Fibroblast of lung (primary cell): ENCODE data around the gene SUCO.

Experiments
- EZH2 ChIP-seq: IDR thresholded peaks from 2 replicates; pipeline ENCODE4 v1.5.1; 2012; ENCODE audit warnings: low read length, control low read depth, mild to moderate bottlenecking; ENCODE audit errors: missing control alignments
- TF ChIP-seq, protein P1 (sequence below), 2 donors: IDR thresholded peaks in 1 of 2; conservative IDR thresholded peaks in 1 of 2; 1 replicate in 1 of 2; 2 replicates in 1 of 2; pipeline ENCODE4 v1.5.1; 2011 to 2012; ENCODE audit warnings: low read length in 2 of 2, control low read depth in 1 of 2, inconsistent platforms in 1 of 2, low read depth in 1 of 2, mild to moderate bottlenecking in 1 of 2

DNA sequence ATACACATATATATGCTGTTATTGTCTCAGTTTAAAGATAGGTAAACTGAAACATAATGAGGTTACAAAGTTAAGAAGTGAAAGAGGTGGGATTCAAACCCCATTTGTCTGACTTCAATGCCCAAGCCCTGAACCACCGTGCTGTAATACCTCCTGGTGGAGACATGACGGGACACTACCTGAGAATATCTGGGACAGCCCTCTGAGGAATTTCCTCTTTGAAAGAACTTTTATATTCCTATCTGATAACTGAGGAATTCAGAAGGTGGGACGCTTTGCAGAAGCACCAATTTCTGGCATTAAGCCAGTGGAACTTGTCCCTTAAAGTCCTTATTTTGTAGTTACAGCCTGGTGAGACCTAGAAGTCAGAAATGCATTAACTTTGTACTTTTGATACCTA is 93.9 kb downstream of the SUCO start:
- TF ChIP-seq, protein P1, sequence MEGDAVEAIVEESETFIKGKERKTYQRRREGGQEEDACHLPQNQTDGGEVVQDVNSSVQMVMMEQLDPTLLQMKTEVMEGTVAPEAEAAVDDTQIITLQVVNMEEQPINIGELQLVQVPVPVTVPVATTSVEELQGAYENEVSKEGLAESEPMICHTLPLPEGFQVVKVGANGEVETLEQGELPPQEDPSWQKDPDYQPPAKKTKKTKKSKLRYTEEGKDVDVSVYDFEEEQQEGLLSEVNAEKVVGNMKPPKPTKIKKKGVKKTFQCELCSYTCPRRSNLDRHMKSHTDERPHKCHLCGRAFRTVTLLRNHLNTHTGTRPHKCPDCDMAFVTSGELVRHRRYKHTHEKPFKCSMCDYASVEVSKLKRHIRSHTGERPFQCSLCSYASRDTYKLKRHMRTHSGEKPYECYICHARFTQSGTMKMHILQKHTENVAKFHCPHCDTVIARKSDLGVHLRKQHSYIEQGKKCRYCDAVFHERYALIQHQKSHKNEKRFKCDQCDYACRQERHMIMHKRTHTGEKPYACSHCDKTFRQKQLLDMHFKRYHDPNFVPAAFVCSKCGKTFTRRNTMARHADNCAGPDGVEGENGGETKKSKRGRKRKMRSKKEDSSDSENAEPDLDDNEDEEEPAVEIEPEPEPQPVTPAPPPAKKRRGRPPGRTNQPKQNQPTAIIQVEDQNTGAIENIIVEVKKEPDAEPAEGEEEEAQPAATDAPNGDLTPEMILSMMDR (conservative IDR thresholded peaks at IDR 0.05 in 1 of 2, IDR thresholded peaks at IDR 0.05 in 1 of 2; ENCODE audit: low read depth in 1 of 2, low read length in 2 of 2): no peak
- TF ChIP-seq EZH2: no peak
